Measurements from ENCODE around the gene MED16.

The MED16 gene

GRCh38 chr19:926589-927350 is 33.8 kb upstream of the MED16 start:
- DNase-seq, result peak; percentile 70 to 89
- H2BK12ac ChIP-seq (ENCODE audit: low read length), result peak overlapping the region; percentile 47
- peak overlapping the region; percentile 98 for H3K4me3 ChIP-seq (ENCODE audit: low read depth, low read length)
- peak overlapping the region; percentile 95 for H4K12ac ChIP-seq (ENCODE audit: low read depth, low read length)
- H3K18ac ChIP-seq (ENCODE audit: low read length), result peak overlapping the region; percentile 98
- H2BK5ac ChIP-seq (ENCODE audit: low read depth, low read length, poor library complexity), result peak overlapping the region; percentile 100
- peak overlapping the region; percentile 98 for H3K27ac ChIP-seq (ENCODE audit: low read depth, low read length)
- peak overlapping the region; percentile 100 for H3K9ac ChIP-seq (ENCODE audit: low read length)
- peaks cover 54% of the 10 kb centered on the region for H3K79me1 ChIP-seq (ENCODE audit: low read length)
- H3K27me3 ChIP-seq (ENCODE audit: insufficient read depth, low read length), result no peaks in the 10 kb centered on the region
- peaks cover 39% of the 10 kb centered on the region for H3K79me2 ChIP-seq (ENCODE audit: control insufficient read depth, insufficient read depth, low read length, poor library complexity)
- WGBS (ENCODE audit: extremely low coverage, insufficient coverage, insufficient read length), result no CpG with 5 or more reads among the region's 52 CpGs
- H2AK5ac ChIP-seq (ENCODE audit: low read length), result peak overlapping the region; percentile 97
- H2BK120ac ChIP-seq (ENCODE audit: insufficient read depth, low read length, poor library complexity), result peak overlapping the region; percentile 100
- H3K4ac ChIP-seq (ENCODE audit: low read depth, low read length), result peak overlapping the region; percentile 100
- H3K36me3 ChIP-seq (ENCODE audit: control insufficient read depth in 1 of 2, insufficient read depth in 2 of 2, low read length in 2 of 2), result peaks cover 26 to 30% of the 10 kb centered on the region in 2 experiments
- peak overlapping the region; percentile 100 for H3K14ac ChIP-seq (ENCODE audit: low read length)
- H2AFZ ChIP-seq (ENCODE audit: insufficient read depth, low read length, poor library complexity), result no peak overlapping the region
- peak overlapping the region; percentile 94 for H4K8ac ChIP-seq (ENCODE audit: low read depth, low read length)
- no peak overlapping the region for H3K23ac ChIP-seq (ENCODE audit: low read length)
- H3K4me2 ChIP-seq (ENCODE audit: low read length), result peak overlapping the region; percentile 87
- peaks cover 25 to 33% of the 10 kb centered on the region in 2 experiments for H3K4me1 ChIP-seq (ENCODE audit: control insufficient read depth in 1 of 2, insufficient read depth in 2 of 2, low read length in 2 of 2)
- peak overlapping the region; percentile 100 for H4K91ac ChIP-seq (ENCODE audit: low read depth, low read length)
- peaks cover 2% of the 10 kb centered on the region for H3K9me3 ChIP-seq (ENCODE audit: insufficient read depth, low read depth, low read length)

GRCh38 chr19:926323-926588 is 33.3 kb upstream of the MED16 start:
- H3K9me3 ChIP-seq (ENCODE audit: insufficient read depth, low read depth, low read length), result peaks cover 2% of the 10 kb centered on the region
- H2AFZ ChIP-seq (ENCODE audit: insufficient read depth, low read length, poor library complexity), result peak overlapping the region; percentile 60
- H3K27ac ChIP-seq (ENCODE audit: low read depth, low read length), result peak overlapping the region; percentile 98
- H3K23ac ChIP-seq (ENCODE audit: low read length), result no peak overlapping the region
- peaks cover 24 to 32% of the 10 kb centered on the region in 2 experiments for H3K4me1 ChIP-seq (ENCODE audit: control insufficient read depth in 1 of 2, insufficient read depth in 2 of 2, low read length in 2 of 2)
- peak overlapping the region; percentile 100 for H2BK120ac ChIP-seq (ENCODE audit: insufficient read depth, low read length, poor library complexity)
- peak overlapping the region; percentile 100 for H3K14ac ChIP-seq (ENCODE audit: low read length)
- WGBS (ENCODE audit: extremely low coverage, insufficient coverage, insufficient read length), result no CpG with 5 or more reads among the region's 21 CpGs
- H4K12ac ChIP-seq (ENCODE audit: low read depth, low read length), result peak overlapping the region; percentile 95
- H2AK5ac ChIP-seq (ENCODE audit: low read length), result peak overlapping the region; percentile 97
- no peak for DNase-seq
- H2BK5ac ChIP-seq (ENCODE audit: low read depth, low read length, poor library complexity), result peak overlapping the region; percentile 100
- peaks cover under 1% of the 10 kb centered on the region for H3K27me3 ChIP-seq (ENCODE audit: insufficient read depth, low read length)
- peak overlapping the region; percentile 100 for H3K9ac ChIP-seq (ENCODE audit: low read length)
- H3K4me2 ChIP-seq (ENCODE audit: low read length), result peak overlapping the region; percentile 87
- H3K36me3 ChIP-seq (ENCODE audit: control insufficient read depth in 1 of 2, insufficient read depth in 2 of 2, low read length in 2 of 2), result peaks cover 24 to 26% of the 10 kb centered on the region in 2 experiments
- H4K8ac ChIP-seq (ENCODE audit: low read depth, low read length), result peak overlapping the region; percentile 94
- peak overlapping the region; percentile 100 for H4K91ac ChIP-seq (ENCODE audit: low read depth, low read length)
- H2BK12ac ChIP-seq (ENCODE audit: low read length), result peak overlapping the region; percentile 61
- peak overlapping the region; percentile 98 for H3K4me3 ChIP-seq (ENCODE audit: low read depth, low read length)
- peak overlapping the region; percentile 98 for H3K18ac ChIP-seq (ENCODE audit: low read length)
- peaks cover 38% of the 10 kb centered on the region for H3K79me2 ChIP-seq (ENCODE audit: control insufficient read depth, insufficient read depth, low read length, poor library complexity)
- peak overlapping the region; percentile 100 for H3K4ac ChIP-seq (ENCODE audit: low read depth, low read length)
- H3K79me1 ChIP-seq (ENCODE audit: low read length), result peaks cover 53% of the 10 kb centered on the region

DNA sequence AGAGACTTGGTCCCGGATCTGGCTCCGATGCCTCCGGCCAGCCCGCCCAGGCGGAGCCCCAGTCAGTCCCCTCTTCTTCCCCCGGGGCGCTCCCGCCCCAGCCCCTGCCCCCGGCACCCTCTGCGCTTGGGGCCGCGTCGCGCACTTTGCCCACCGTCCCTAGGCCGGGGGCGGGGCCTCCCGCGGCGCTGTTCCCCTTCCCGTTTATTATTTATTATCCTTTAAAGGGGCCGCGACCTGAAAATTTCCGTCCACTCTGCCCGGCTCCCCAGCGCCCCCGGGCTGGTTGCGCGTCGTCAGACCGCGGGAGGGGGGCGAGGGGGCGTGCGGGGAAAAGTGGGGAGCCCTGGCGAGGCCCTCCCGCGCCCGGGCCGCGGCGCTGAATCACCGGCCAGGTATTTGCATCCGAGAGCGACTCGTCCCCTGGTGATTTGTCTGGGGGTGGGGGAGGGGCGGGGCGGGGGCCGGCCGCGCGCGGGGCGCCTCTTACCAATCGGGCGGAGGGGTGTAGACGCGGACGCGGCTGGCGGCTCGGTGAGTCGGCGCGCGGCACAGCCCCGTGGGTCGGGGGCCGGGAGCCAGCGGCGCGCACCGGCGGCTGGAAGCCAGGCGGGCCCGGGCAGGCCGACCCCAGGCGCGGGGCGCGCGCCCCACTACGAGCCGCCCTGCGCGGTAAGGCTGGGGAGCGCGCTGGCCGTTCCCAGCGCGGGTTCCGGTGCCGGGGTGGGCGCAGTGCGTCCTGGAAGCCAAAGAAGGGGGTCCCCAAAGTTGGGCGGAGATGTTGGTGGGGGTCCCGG is 32.7 kb upstream of the MED16 start, which contains the start of gene ARID3A:
Gene ARID3A (plus strand): TSS at position 510 of the 797 bp plus-strand sequence. CDS start 3,494 bp downstream, outside the sequence.
- Histone ChIP-seq H2AFZ (ENCODE audit: insufficient read depth, low read length, poor library complexity) (peak within 1 kb of the TSS; percentile 85), H2BK12ac (ENCODE audit: low read length) (peak within 1 kb of the TSS; percentile 76), H3K9ac (ENCODE audit: low read length) (peak within 1 kb of the TSS; percentile 100), H4K8ac (ENCODE audit: low read depth, low read length) (peak within 1 kb of the TSS; percentile 94), H2AK5ac (ENCODE audit: low read length) (peak within 1 kb of the TSS; percentile 97), H3K27me3 (ENCODE audit: insufficient read depth, low read length) (peaks cover 4% of the 10 kb centered on the region), H4K12ac (ENCODE audit: low read depth, low read length) (peak within 1 kb of the TSS; percentile 95), H3K4me1 (ENCODE audit: control insufficient read depth in 1 of 2, insufficient read depth in 2 of 2, low read length in 2 of 2) (peaks cover 24 to 32% of the 10 kb centered on the region in 2 experiments), H3K4me3 (ENCODE audit: low read depth, low read length) (peak within 1 kb of the TSS; percentile 98), H3K36me3 (ENCODE audit: control insufficient read depth in 1 of 2, insufficient read depth in 2 of 2, low read length in 2 of 2) (peaks cover 19 to 21% of the 10 kb centered on the region in 2 experiments), H3K4ac (ENCODE audit: low read depth, low read length) (peak within 1 kb of the TSS; percentile 100), H3K27ac (ENCODE audit: low read depth, low read length) (peak within 1 kb of the TSS; percentile 98), H3K79me2 (ENCODE audit: control insufficient read depth, insufficient read depth, low read length, poor library complexity) (peaks cover 38% of the 10 kb centered on the region), H2BK120ac (ENCODE audit: insufficient read depth, low read length, poor library complexity) (peak within 1 kb of the TSS; percentile 100), H3K4me2 (ENCODE audit: low read length) (peak within 1 kb of the TSS; percentile 87), H3K79me1 (ENCODE audit: low read length) (peaks cover 53% of the 10 kb centered on the region), H2BK5ac (ENCODE audit: low read depth, low read length, poor library complexity) (peak within 1 kb of the TSS; percentile 100), H4K91ac (ENCODE audit: low read depth, low read length) (peak within 1 kb of the TSS; percentile 100), H3K18ac (ENCODE audit: low read length) (peak within 1 kb of the TSS; percentile 98), H3K9me3 (ENCODE audit: insufficient read depth, low read depth, low read length) (peaks cover 2% of the 10 kb centered on the region), H3K23ac (ENCODE audit: low read length) (no peak within 1 kb of the TSS), H3K14ac (ENCODE audit: low read length) (peak within 1 kb of the TSS; percentile 100)
- DNase-seq, result peak; percentile 55 to 84
- WGBS (ENCODE audit: extremely low coverage, insufficient coverage, insufficient read length), result no CpG with 5 or more reads among the region's 97 CpGs

- Histone ChIP-seq H3K9ac (ENCODE audit: low read length) (no peak overlapping the region), H4K8ac (ENCODE audit: low read depth, low read length) (peak overlapping the region; percentile 84)
Measured at GRCh38 chr19:925087-925525, 32.1 kb upstream of the MED16 start.

More at GRCh38 chr19:925087-925525, 32.1 kb upstream of the MED16 start:
- peaks cover 51% of the 10 kb centered on the region for H3K79me1 ChIP-seq (ENCODE audit: low read length)
- H3K79me2 ChIP-seq (ENCODE audit: control insufficient read depth, insufficient read depth, low read length, poor library complexity), result peaks cover 38% of the 10 kb centered on the region
- peak overlapping the region; percentile 76 for H2BK12ac ChIP-seq (ENCODE audit: low read length)
- peak overlapping the region; percentile 85 for H2AFZ ChIP-seq (ENCODE audit: insufficient read depth, low read length, poor library complexity)
- H3K14ac ChIP-seq (ENCODE audit: low read length), result peak overlapping the region; percentile 86
- H2BK120ac ChIP-seq (ENCODE audit: insufficient read depth, low read length, poor library complexity), result peak overlapping the region; percentile 96
- H3K9me3 ChIP-seq (ENCODE audit: insufficient read depth, low read depth, low read length), result peaks cover 2% of the 10 kb centered on the region
- no CpG with 5 or more reads among the region's 39 CpGs for WGBS (ENCODE audit: extremely low coverage, insufficient coverage, insufficient read length)
- peaks cover 24 to 35% of the 10 kb centered on the region in 2 experiments for H3K4me1 ChIP-seq (ENCODE audit: control insufficient read depth in 1 of 2, insufficient read depth in 2 of 2, low read length in 2 of 2)
- peak overlapping the region; percentile 91 for H2BK5ac ChIP-seq (ENCODE audit: low read depth, low read length, poor library complexity)
- peaks cover 17% of the 10 kb centered on the region in 2 experiments for H3K36me3 ChIP-seq (ENCODE audit: control insufficient read depth in 1 of 2, insufficient read depth in 2 of 2, low read length in 2 of 2)
- peak overlapping the region; percentile 98 for H3K27ac ChIP-seq (ENCODE audit: low read depth, low read length)
- H4K91ac ChIP-seq (ENCODE audit: low read depth, low read length), result peak overlapping the region; percentile 96
- peak overlapping the region; percentile 59 for H3K4me2 ChIP-seq (ENCODE audit: low read length)
- peaks cover 11% of the 10 kb centered on the region for H3K27me3 ChIP-seq (ENCODE audit: insufficient read depth, low read length)
- peak overlapping the region; percentile 58 for H4K12ac ChIP-seq (ENCODE audit: low read depth, low read length)
- DNase-seq, result peak; percentile 82 to 89
- peak overlapping the region; percentile 98 for H3K4me3 ChIP-seq (ENCODE audit: low read depth, low read length)
- no peak overlapping the region for H3K23ac ChIP-seq (ENCODE audit: low read length)
- H3K18ac ChIP-seq (ENCODE audit: low read length), result peak overlapping the region; percentile 83
- H3K4ac ChIP-seq (ENCODE audit: low read depth, low read length), result peak overlapping the region; percentile 87
- H2AK5ac ChIP-seq (ENCODE audit: low read length), result peak overlapping the region; percentile 73
